Epithelial cell of proximal tubule (primary cell): ENCODE results near the gene COL5A1. TPM values are rescaled to one million over a fixed set of nuclear protein-coding genes. Genes with fewer than 3 reads are reported as not detected.

Experiments used
- DNase-seq: peaks from one replicate; pipeline ENCODE4 v3.0.0-alpha.2; 2011; ENCODE audit warnings: low read depth
- H3K4me3 ChIP-seq: 2 replicates; pipeline ENCODE4 v1.5.1; 2011; ENCODE audit warnings: low read depth, mild to moderate bottlenecking, low read length
- total RNA-seq: library from RNA; depleted of rRNA; stranded (reverse); fragments of >200 nt; gene quantifications from 2 replicates; pipeline ENCODE4 v1.2.3, GENCODE V29; 2015
- TF ChIP-seq, protein P1 (sequence below): conservative IDR thresholded peaks from 2 replicates; pipeline ENCODE4 v1.5.1; 2012; ENCODE audit warnings: low read depth, mild to moderate bottlenecking, low read length

Gene COL5A1
- total RNA-seq, 1 donor from 2014 or later = 16.0 TPM

DNA sequence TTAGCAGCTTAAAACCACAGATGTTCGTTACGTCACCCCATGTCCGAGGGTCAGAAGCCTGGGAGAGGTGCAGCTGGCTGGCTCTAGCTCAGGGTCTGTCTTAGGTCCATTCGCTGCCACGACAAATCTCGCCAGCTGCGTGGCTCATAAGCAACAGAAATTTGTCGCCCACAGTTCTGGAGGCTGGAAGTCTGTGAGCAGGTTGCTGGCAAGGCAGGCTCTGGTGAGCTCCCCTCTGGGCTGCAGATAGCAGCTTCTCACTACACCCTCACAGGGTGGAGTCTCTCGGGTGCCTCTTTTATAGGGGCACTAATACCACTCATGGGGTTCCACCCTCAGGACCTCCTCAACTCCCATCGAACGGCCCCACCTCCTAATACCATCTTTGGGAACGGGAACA is 198.9 kb downstream of the COL5A1 start:
- TF ChIP-seq, protein P1, sequence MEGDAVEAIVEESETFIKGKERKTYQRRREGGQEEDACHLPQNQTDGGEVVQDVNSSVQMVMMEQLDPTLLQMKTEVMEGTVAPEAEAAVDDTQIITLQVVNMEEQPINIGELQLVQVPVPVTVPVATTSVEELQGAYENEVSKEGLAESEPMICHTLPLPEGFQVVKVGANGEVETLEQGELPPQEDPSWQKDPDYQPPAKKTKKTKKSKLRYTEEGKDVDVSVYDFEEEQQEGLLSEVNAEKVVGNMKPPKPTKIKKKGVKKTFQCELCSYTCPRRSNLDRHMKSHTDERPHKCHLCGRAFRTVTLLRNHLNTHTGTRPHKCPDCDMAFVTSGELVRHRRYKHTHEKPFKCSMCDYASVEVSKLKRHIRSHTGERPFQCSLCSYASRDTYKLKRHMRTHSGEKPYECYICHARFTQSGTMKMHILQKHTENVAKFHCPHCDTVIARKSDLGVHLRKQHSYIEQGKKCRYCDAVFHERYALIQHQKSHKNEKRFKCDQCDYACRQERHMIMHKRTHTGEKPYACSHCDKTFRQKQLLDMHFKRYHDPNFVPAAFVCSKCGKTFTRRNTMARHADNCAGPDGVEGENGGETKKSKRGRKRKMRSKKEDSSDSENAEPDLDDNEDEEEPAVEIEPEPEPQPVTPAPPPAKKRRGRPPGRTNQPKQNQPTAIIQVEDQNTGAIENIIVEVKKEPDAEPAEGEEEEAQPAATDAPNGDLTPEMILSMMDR = no peak
- no peak for DNase-seq
- H3K4me3 ChIP-seq = no peak overlapping the region

DNA sequence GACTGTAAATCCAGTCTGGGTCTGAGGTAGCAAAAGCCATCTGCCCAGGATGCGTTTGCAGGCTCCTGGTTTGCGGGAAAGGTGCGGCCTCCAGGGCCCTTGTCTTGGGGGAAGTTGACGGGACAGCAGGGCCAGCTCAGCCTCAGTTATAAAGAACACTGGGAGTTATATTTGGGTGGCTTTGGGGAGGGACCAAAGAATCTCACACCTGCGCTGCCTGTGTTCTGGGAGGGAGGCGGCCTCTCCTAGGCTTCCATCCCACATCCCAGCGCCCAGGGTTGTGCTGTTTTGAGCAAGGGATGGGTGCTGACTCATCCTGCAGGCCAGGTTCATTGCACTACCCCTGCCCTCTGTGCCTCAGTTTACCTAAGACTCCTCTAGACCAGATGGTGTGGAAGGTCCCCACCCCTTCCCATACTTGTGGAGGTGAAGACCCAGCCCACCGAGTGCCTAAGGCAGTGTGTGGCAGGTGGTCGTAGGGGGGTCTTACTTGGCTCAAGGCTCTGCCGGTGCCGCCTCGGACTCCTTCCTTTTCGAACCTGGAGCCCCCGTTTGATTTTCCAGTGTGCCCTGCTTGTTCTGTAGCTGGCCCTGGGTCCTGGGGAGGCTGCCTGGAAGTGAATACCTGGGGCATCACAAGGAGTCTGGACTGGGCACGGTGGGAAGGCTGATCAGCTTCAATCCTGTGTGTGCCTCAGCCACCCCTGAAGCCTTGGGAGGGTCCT is 199.7 kb downstream of the COL5A1 start:
- no peak for DNase-seq
- TF ChIP-seq, protein P1 = no peak

DNA sequence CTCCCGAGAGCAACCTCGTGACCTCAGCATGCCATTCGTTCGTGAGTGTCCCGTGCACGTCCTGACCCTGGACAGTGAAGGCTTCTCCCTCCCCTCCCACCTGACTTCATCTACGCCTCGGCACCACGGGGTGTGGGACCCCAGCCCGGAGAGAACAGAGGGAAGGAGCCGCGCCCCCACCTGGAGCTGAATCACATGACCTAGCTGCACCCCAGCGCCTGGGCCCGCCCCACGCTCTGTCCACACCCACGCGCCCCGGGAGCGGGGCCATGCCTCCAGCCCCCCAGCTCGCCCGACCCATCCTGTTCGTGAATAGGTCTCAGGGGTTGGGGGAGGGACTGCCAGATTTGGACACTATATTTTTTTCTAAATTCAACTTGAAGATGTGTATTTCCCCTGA is 200.7 kb downstream of the COL5A1 start:
- TF ChIP-seq, protein P1 = no peak
- no peak overlapping the region for H3K4me3 ChIP-seq
- DNase-seq = no peak

More for the DNA sequence above, 199.7 kb downstream of the COL5A1 start:
- H3K4me3 ChIP-seq = no peak overlapping the region

DNA sequence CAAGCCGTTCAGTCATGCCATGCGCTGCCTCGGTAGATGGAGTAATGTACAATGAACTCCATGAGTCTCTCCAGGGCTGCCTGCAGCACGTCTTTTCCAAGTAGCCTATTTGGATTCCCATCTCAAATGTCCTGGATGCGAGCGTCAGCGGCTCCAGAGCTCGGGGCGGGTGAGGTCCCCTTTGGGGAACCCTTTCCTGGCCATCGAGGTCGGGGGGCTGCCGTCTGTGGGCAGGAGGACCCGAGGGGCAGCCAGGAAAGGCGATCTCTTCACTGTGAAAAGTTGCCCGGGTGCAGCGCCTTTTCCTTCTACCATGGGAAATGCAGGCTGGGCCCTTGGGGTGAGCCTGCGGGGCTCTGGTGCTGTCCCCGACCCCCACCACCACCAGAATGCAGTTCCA is 202.1 kb downstream of the COL5A1 start:
- TF ChIP-seq, protein P1 = no peak
- H3K4me3 ChIP-seq = no peak overlapping the region
- DNase-seq = no peak

DNA sequence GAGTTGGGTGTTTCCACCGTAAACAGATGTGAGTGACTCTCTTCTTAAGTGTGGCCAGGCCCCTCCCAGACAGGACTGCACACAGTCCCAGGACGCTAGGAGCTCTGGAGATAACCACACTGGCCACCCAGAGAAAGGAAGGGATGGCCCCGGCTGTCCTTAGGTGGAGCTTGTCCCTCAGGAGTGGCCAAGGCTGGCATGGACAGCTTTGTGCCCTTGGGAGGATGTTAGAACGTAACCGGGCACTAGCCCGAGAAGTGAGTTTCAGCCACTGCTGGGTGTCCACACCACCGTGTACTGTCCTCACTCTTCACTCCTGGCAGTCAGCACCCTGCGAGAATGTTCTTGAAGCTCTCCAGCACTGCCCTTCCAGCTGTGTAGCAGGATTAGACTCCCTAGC is 203.2 kb downstream of the COL5A1 start:
- DNase-seq = no peak
- no peak overlapping the region for H3K4me3 ChIP-seq
- TF ChIP-seq, protein P1 = no peak

- no peak overlapping the region for H3K4me3 ChIP-seq
- DNase-seq = no peak
- TF ChIP-seq, protein P1 = no peak
These were observed 204.6 kb downstream of the COL5A1 start for GRCh38 chr9:134846187-134846586.

- H3K4me3 ChIP-seq = no peak overlapping the region
- no peak for DNase-seq
- TF ChIP-seq, protein P1 = no peak
These were observed 205.1 kb downstream of the COL5A1 start for GRCh38 chr9:134846699-134847098.
